Mesothelial cell of epicardium (in vitro differentiated cells): ENCODE data around the gene RAD51AP1. TPM values are rescaled to one million over a fixed set of nuclear protein-coding genes. Genes with fewer than 3 reads are reported as not detected.
A peak's percentile ranks its signal among the peaks of the same experiment; 100 is the strongest.

ENCODE experiments used
- DNase-seq, 2 experiments: peaks; one replicate each; pipeline ENCODE4 v3.0.0; 2021; ENCODE audit warnings: low spot score in 2 of 2; ENCODE audit not compliant: unreplicated experiment in 2 of 2
- H3K27ac Mint-ChIP-seq: 2 replicates; pipeline ENCODE4 v1.8.0; 2021; ENCODE audit warnings: mixed read lengths
- H3K27me3 Mint-ChIP-seq: 2 replicates; pipeline ENCODE4 v1.8.0; 2021; ENCODE audit warnings: low read depth, mixed read lengths
- H3K36me3 Mint-ChIP-seq: 2 replicates; pipeline ENCODE4 v1.8.0; 2021; ENCODE audit warnings: mixed read lengths
- H3K4me1 Mint-ChIP-seq: 2 replicates; pipeline ENCODE4 v1.8.0; 2021; ENCODE audit warnings: mixed read lengths
- H3K4me3 Mint-ChIP-seq: 2 replicates; pipeline ENCODE4 v1.8.0; 2021; ENCODE audit warnings: mild to moderate bottlenecking, moderate library complexity, mixed read lengths
- H3K9me3 Mint-ChIP-seq: 2 replicates; pipeline ENCODE4 v1.8.0; 2021; ENCODE audit warnings: mixed read lengths
- total RNA-seq: library from RNA; stranded (reverse); gene quantifications from 3 replicates; pipeline ENCODE4 v1.2.1, GENCODE V29; 2021
- TF ChIP-seq, protein P1 (sequence below): fragments of 200-600 bp; sonication (generic); IDR thresholded peaks from one replicate; pipeline ENCODE4 v1.5.0; 2021; ENCODE audit warnings: antibody characterized with exemption; ENCODE audit not compliant: unreplicated experiment

The RAD51AP1 gene
- total RNA-seq, 1 donor from 2014 or later = 17.3 TPM

DNA sequence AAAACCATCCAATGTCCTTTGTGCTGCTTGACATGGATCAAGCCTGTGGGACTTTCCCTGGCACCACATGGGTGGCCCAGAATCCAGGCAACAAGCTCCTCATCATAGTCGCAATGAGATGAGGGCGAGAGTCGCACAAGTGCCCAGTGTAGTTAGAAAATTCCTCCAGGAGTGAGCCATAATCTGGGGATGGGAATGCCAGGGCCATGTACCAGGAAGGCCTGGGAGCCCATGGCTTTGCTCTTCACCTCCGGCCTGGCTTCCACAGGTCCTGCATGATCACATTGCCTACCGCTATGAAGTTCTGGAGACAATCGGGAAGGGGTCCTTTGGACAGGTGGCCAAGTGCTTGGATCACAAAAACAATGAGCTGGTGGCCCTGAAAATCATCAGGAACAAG is 57.2 kb downstream of the RAD51AP1 start:
- H3K27me3 Mint-ChIP-seq = peaks cover 65% of the 10 kb centered on the region
- H3K4me3 Mint-ChIP-seq = no peak overlapping the region
- DNase-seq = no peak
- H3K27ac Mint-ChIP-seq = no peak overlapping the region
- H3K36me3 Mint-ChIP-seq = no peaks in the 10 kb centered on the region
- H3K4me1 Mint-ChIP-seq = no peaks in the 10 kb centered on the region
- no peaks in the 10 kb centered on the region for H3K9me3 Mint-ChIP-seq
- TF ChIP-seq, protein P1, sequence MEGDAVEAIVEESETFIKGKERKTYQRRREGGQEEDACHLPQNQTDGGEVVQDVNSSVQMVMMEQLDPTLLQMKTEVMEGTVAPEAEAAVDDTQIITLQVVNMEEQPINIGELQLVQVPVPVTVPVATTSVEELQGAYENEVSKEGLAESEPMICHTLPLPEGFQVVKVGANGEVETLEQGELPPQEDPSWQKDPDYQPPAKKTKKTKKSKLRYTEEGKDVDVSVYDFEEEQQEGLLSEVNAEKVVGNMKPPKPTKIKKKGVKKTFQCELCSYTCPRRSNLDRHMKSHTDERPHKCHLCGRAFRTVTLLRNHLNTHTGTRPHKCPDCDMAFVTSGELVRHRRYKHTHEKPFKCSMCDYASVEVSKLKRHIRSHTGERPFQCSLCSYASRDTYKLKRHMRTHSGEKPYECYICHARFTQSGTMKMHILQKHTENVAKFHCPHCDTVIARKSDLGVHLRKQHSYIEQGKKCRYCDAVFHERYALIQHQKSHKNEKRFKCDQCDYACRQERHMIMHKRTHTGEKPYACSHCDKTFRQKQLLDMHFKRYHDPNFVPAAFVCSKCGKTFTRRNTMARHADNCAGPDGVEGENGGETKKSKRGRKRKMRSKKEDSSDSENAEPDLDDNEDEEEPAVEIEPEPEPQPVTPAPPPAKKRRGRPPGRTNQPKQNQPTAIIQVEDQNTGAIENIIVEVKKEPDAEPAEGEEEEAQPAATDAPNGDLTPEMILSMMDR = no peak

DNA sequence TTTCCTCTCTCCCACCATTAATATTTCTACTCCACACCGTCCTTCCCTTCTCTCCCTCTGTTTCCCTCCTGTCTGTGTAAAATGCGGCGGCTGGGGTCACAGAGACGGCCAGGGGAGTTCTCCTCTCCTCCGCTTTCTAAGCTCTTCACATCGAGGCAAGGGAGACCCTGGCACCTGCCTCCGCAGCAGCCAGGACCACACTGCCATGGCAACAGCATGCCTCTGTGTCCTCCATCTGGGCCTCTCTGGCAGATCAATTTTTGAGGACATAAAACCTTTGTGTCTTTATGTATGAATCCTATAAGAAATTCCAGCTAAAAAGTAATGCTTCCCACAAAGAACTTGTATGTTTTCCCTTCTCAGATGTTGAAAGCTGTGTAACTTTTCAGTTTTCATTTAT is 64.7 kb downstream of the RAD51AP1 start:
- no peak for DNase-seq
- TF ChIP-seq, protein P1 = no peak
- H3K27ac Mint-ChIP-seq = no peak overlapping the region
- H3K4me1 Mint-ChIP-seq = peaks cover 16% of the 10 kb centered on the region
- no peaks in the 10 kb centered on the region for H3K9me3 Mint-ChIP-seq
- H3K4me3 Mint-ChIP-seq = no peak overlapping the region
- no peaks in the 10 kb centered on the region for H3K36me3 Mint-ChIP-seq
- H3K27me3 Mint-ChIP-seq = peaks cover 49% of the 10 kb centered on the region

- no peak for DNase-seq
- TF ChIP-seq, protein P1 = no peak
- Mint-ChIP-seq H3K36me3 (peaks cover 2% of the 10 kb centered on the region), H3K4me3 (no peak overlapping the region), H3K4me1 (peaks cover 16% of the 10 kb centered on the region), H3K9me3 (no peaks in the 10 kb centered on the region), H3K27ac (no peak overlapping the region), H3K27me3 (peaks cover 48% of the 10 kb centered on the region)
Observed at GRCh38 chr12:4603946-4604345, 65.3 kb downstream of the RAD51AP1 start.

DNA sequence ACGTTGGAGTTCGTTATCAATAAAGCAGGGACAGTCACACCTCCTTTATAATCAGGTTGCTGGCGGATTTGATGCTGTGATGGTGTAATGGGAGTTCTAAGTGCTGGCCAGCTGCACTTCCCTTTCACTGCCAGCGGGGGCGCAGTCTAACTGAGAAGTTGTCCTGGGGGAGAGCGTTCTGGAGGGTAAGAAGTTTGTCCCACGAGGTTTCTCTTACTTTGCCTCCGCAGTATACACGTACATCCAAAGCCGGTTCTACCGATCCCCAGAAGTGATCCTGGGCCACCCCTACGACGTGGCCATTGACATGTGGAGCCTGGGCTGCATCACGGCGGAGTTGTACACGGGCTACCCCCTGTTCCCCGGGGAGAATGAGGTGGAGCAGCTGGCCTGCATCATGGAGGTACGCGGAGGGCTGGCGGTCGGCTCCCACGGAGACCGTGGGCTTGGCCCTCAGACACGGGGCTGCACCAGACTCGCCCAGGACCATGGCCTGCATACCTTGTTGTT is 66.0 kb downstream of the RAD51AP1 start:
- TF ChIP-seq, protein P1 = peak; percentile 93
- Mint-ChIP-seq H3K4me3 (peak overlapping the region; percentile 98), H3K36me3 (peaks cover 5% of the 10 kb centered on the region), H3K27ac (peak overlapping the region; percentile 90), H3K27me3 (peaks cover 40% of the 10 kb centered on the region), H3K9me3 (no peaks in the 10 kb centered on the region), H3K4me1 (peaks cover 16% of the 10 kb centered on the region)
- peak; percentile 54 to 85 for DNase-seq

DNA sequence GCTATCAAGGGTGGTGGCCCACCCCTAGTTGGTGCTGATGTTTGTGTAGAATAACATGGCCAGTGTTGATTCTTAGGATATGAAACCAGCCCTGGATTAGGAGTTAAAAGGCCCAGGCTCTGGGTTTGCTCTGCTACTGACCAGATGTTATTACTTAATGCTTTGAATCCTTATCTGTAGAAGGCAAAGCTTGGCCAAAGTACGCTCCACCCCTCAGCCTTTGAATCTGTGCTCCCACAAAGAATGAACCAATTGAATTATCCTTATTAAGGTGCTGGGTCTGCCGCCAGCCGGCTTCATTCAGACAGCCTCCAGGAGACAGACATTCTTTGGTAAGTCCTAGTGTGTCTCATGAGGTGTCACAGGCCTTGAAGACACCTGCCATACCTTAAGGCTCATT is 68.4 kb downstream of the RAD51AP1 start:
- no peak for DNase-seq
- Mint-ChIP-seq H3K4me1 (peaks cover 16% of the 10 kb centered on the region), H3K27ac (peak overlapping the region; percentile 78), H3K4me3 (peak overlapping the region; percentile 16), H3K36me3 (peaks cover 9% of the 10 kb centered on the region), H3K27me3 (peaks cover 23% of the 10 kb centered on the region), H3K9me3 (no peaks in the 10 kb centered on the region)
- TF ChIP-seq, protein P1 = no peak

GRCh38 chr12:4609071-4609470 is 70.4 kb downstream of the RAD51AP1 start:
- Mint-ChIP-seq H3K27ac (no peak overlapping the region), H3K27me3 (peaks cover 4% of the 10 kb centered on the region), H3K4me1 (peaks cover 16% of the 10 kb centered on the region), H3K9me3 (no peaks in the 10 kb centered on the region), H3K4me3 (no peak overlapping the region), H3K36me3 (peaks cover 22% of the 10 kb centered on the region)
- TF ChIP-seq, protein P1 = no peak
- no peak for DNase-seq
